DOHH2 (cell line): Measurements from ENCODE around the gene GRAMD2B.

Experiments
- H3F3A ChIP-seq: fragments of 200-600 bp; sonication (generic), shearing (Covaris generic); 2 replicates; pipeline ENCODE4 v1.6.0; 2016; ENCODE audit warnings: antibody characterized with exemption, mild to moderate bottlenecking; ENCODE audit not compliant: control insufficient read depth, insufficient read depth
- H3K27ac ChIP-seq: fragments of 200-600 bp; sonication (generic); 2 replicates; pipeline ENCODE4 v1.5.1; 2014; ENCODE audit warnings: low read depth, mild to moderate bottlenecking, low read length, moderate library complexity
- H3K27me3 ChIP-seq: fragments of 200-600 bp; sonication (generic); 2 replicates; pipeline ENCODE4 v1.6.1; 2014; ENCODE audit warnings: mild to moderate bottlenecking, low read length, mixed read lengths; ENCODE audit not compliant: control insufficient read depth
- H3K36me3 ChIP-seq: fragments of 200-600 bp; sonication (generic); 2 replicates; pipeline ENCODE4 v1.6.1; 2014; ENCODE audit warnings: mild to moderate bottlenecking, low read length, moderate library complexity, mixed read lengths; ENCODE audit not compliant: control insufficient read depth
- H3K4me1 ChIP-seq: fragments of 200-600 bp; sonication (generic); 2 replicates; pipeline ENCODE4 v1.6.1; 2014; ENCODE audit warnings: mild to moderate bottlenecking, low read length, mixed read lengths; ENCODE audit not compliant: control insufficient read depth
- H3K4me2 ChIP-seq: fragments of 200-600 bp; sonication (generic); 2 replicates; pipeline ENCODE4 v1.6.0; 2014; ENCODE audit warnings: mild to moderate bottlenecking, low read length, moderate library complexity
- H3K4me3 ChIP-seq: fragments of 200-600 bp; sonication (generic); 2 replicates; pipeline ENCODE4 v1.5.1; 2014; ENCODE audit warnings: mild to moderate bottlenecking, low read length, mixed read lengths
- H3K79me2 ChIP-seq: fragments of 200-600 bp; sonication (generic); 2 replicates; pipeline ENCODE4 v1.6.1; 2014; ENCODE audit warnings: mild to moderate bottlenecking, low read length, mixed read lengths; ENCODE audit not compliant: control insufficient read depth
- H3K9me2 ChIP-seq: fragments of 200-600 bp; sonication (generic); replicated peaks from 2 replicates; pipeline ENCODE4 v1.6.1; 2014; ENCODE audit warnings: mild to moderate bottlenecking, low read length, mixed read lengths; ENCODE audit not compliant: control insufficient read depth
- H3K9me3 ChIP-seq: fragments of 200-600 bp; sonication (generic); 2 replicates; pipeline ENCODE4 v1.6.1; 2014; ENCODE audit warnings: antibody characterized with exemption, low read length, mixed read lengths; ENCODE audit not compliant: control insufficient read depth, insufficient read depth
- H4K20me1 ChIP-seq: fragments of 200-600 bp; sonication (generic); 2 replicates; pipeline ENCODE4 v1.6.0; 2014; ENCODE audit warnings: low read depth, mild to moderate bottlenecking, antibody characterized with exemption, low read length, moderate library complexity; ENCODE audit not compliant: control insufficient read depth, insufficient read depth
- EZH2phosphoT487 ChIP-seq: fragments of 200-600 bp; sonication (generic); IDR thresholded peaks from 2 replicates; pipeline ENCODE4 v1.6.1; 2017; ENCODE audit warnings: borderline replicate concordance, mild to moderate bottlenecking, antibody characterized with exemption, low read length, moderate library complexity, mixed read lengths
- TF ChIP-seq, protein P1 (sequence below): fragments of 200-600 bp; sonication (generic); IDR thresholded peaks from one replicate; pipeline ENCODE4 v1.5.1; 2014; ENCODE audit warnings: antibody characterized with exemption, mild to moderate bottlenecking, low read depth, low read length; ENCODE audit not compliant: poor library complexity, severe bottlenecking

Gene GRAMD2B

DNA sequence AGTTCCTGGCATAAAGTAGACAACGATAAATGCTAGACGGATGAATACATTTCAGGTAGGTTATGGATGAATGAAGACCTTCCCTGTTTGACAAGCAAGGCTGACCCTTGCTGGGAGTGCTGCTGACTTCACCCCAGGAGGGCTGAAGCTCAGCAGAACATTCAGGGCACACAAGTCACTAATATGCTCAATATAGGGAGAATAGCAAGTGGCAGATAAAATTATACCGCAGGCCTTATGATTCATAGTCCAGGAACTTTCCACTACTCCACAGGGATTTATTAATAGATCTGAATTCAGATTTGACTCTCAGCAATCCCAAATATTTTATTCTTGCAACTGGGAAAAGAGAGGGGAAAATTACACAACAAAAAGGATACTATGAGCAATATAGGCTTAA is 38.2 kb upstream of the GRAMD2B start:
- Histone ChIP-seq H3K9me2 (no peaks in the 10 kb centered on the region), H4K20me1 (no peaks in the 10 kb centered on the region), H3K4me1 (no peaks in the 10 kb centered on the region), H3K4me3 (no peak overlapping the region), H3K9me3 (no peaks in the 10 kb centered on the region), H3K27me3 (no peaks in the 10 kb centered on the region), H3K79me2 (no peaks in the 10 kb centered on the region), H3K27ac (no peak overlapping the region), H3F3A (no peaks in the 10 kb centered on the region), H3K36me3 (no peaks in the 10 kb centered on the region), H3K4me2 (no peak overlapping the region)
- TF ChIP-seq, protein P1, sequence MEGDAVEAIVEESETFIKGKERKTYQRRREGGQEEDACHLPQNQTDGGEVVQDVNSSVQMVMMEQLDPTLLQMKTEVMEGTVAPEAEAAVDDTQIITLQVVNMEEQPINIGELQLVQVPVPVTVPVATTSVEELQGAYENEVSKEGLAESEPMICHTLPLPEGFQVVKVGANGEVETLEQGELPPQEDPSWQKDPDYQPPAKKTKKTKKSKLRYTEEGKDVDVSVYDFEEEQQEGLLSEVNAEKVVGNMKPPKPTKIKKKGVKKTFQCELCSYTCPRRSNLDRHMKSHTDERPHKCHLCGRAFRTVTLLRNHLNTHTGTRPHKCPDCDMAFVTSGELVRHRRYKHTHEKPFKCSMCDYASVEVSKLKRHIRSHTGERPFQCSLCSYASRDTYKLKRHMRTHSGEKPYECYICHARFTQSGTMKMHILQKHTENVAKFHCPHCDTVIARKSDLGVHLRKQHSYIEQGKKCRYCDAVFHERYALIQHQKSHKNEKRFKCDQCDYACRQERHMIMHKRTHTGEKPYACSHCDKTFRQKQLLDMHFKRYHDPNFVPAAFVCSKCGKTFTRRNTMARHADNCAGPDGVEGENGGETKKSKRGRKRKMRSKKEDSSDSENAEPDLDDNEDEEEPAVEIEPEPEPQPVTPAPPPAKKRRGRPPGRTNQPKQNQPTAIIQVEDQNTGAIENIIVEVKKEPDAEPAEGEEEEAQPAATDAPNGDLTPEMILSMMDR: no peak
- no peak for TF ChIP-seq EZH2phosphoT487

DNA sequence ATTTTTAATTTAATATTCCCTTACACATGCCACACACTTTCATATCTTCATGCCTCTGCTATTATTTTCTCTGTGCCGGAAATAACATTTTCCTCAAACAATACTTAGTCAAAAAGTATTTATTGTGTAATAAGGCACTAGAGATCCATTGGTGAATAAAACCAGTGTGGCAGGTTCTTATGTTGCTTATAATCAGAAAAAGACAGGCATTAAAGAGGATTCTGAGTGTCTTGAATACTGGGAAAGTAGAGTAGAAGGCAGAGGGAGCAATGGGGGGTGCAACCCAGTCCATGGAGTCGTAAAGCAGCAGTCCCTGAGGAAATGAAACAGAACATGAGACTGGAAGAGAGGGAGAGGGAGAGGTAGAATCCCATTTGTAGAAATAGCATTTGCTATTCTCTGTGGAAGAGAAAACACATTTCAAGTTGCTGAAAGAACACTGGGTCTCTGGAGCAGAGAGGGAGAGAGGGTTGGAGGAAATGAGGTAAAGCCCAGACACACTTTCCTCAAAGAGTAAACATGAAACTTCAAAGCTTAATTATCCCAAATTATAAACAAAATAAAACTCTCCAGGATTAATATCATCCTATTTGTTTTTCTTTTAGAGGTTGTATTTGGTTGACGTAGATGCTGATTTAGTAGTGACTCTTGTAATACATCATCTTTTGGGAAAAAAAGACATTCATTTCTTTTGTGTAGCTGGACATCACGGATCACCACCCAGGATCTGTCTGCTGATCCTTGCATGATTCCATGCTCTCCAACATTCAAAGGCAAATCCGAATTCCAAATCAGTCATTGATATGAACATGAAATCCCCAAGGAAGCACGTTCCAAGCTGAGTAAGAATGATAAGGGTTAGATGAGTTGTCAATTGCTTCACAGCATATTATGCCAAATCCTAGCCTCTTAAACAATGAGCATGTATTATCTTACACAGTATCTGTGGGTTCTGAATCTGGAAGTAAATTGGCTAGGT is 37.4 kb upstream of the GRAMD2B start:
- Histone ChIP-seq H3K36me3 (no peaks in the 10 kb centered on the region), H3K27ac (no peak overlapping the region), H3K4me3 (no peak overlapping the region), H3K4me2 (no peak overlapping the region), H3F3A (no peaks in the 10 kb centered on the region), H3K27me3 (no peaks in the 10 kb centered on the region), H3K79me2 (no peaks in the 10 kb centered on the region), H4K20me1 (no peaks in the 10 kb centered on the region), H3K4me1 (no peaks in the 10 kb centered on the region), H3K9me3 (no peaks in the 10 kb centered on the region), H3K9me2 (no peaks in the 10 kb centered on the region)
- TF ChIP-seq, protein P1: no peak
- TF ChIP-seq EZH2phosphoT487: no peak

DNA sequence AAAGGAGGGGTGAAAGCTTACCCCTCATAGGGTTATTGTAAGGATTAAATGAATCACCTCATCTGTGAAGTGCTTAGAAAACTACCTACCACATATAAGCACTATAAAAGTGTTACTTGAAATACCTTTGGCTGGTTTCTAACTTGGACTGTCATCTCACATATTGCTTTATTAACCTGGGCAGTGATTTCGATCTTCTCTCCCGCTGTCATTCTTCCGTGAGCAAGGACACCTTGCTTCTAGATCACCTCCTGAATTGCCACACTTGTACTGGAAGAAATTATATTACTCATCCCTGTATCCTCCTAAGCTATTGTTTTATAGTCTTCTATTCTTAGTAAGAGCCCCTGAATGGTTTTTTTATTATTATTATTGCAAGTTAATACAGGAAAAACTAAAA is 34.0 kb upstream of the GRAMD2B start:
- Histone ChIP-seq H3K36me3 (no peaks in the 10 kb centered on the region), H3K4me3 (no peak overlapping the region), H3K4me1 (no peaks in the 10 kb centered on the region), H3K79me2 (no peaks in the 10 kb centered on the region), H3K9me3 (no peaks in the 10 kb centered on the region), H3K9me2 (no peaks in the 10 kb centered on the region), H4K20me1 (no peaks in the 10 kb centered on the region), H3K27ac (no peak overlapping the region), H3K4me2 (no peak overlapping the region), H3K27me3 (no peaks in the 10 kb centered on the region), H3F3A (no peaks in the 10 kb centered on the region)
- TF ChIP-seq, protein P1: no peak
- no peak for TF ChIP-seq EZH2phosphoT487
